ENCODE data around the gene ZFYVE28.

The ZFYVE28 gene

GRCh38 chr4:2299794-2300193, 118.7 kb downstream of the ZFYVE28 start:
- no peak for FAIRE-seq

- FAIRE-seq, result no peak
Observed at GRCh38 chr4:2298532-2298991, 119.9 kb downstream of the ZFYVE28 start.

- no peak for FAIRE-seq
Observed at GRCh38 chr4:2297606-2298531, 120.6 kb downstream of the ZFYVE28 start.

- no peak for FAIRE-seq
Observed at GRCh38 chr4:2296631-2297601, 121.5 kb downstream of the ZFYVE28 start.

- FAIRE-seq, result no peak
Observed at GRCh38 chr4:2295900-2296442, 122.5 kb downstream of the ZFYVE28 start.

- FAIRE-seq, result no peak
Observed at GRCh38 chr4:2295500-2295899, 122.9 kb downstream of the ZFYVE28 start.

GRCh38 chr4:2292646-2293108, 125.8 kb downstream of the ZFYVE28 start:
- FAIRE-seq, result no peak

GRCh38 chr4:2291705-2292645, 126.5 kb downstream of the ZFYVE28 start:
- no peak for FAIRE-seq

GRCh38 chr4:2290974-2291704, 127.3 kb downstream of the ZFYVE28 start:
- no peak for FAIRE-seq

- FAIRE-seq, result no peak
Observed at GRCh38 chr4:2290488-2290887, 128.0 kb downstream of the ZFYVE28 start.

GRCh38 chr4:2289955-2290333, 128.5 kb downstream of the ZFYVE28 start:
- no peak for FAIRE-seq

- no peak for FAIRE-seq
Observed at GRCh38 chr4:2289311-2289954, 129.0 kb downstream of the ZFYVE28 start.

GRCh38 chr4:2288051-2288541, 130.3 kb downstream of the ZFYVE28 start:
- no peak for FAIRE-seq

GRCh38 chr4:2287594-2287915, 130.9 kb downstream of the ZFYVE28 start:
- FAIRE-seq, result no peak

- FAIRE-seq, result no peak
Observed at GRCh38 chr4:2286904-2287593, 131.4 kb downstream of the ZFYVE28 start.

GRCh38 chr4:2285613-2286381, 132.6 kb downstream of the ZFYVE28 start:
- no peak for FAIRE-seq

- FAIRE-seq, result no peak
Observed at GRCh38 chr4:2284934-2285612, 133.4 kb downstream of the ZFYVE28 start.

- FAIRE-seq, result no peak
Observed at GRCh38 chr4:2284161-2284933, 134.1 kb downstream of the ZFYVE28 start.
